ENCODE data around the gene TUBGCP6.

TUBGCP6 gene

DNA sequence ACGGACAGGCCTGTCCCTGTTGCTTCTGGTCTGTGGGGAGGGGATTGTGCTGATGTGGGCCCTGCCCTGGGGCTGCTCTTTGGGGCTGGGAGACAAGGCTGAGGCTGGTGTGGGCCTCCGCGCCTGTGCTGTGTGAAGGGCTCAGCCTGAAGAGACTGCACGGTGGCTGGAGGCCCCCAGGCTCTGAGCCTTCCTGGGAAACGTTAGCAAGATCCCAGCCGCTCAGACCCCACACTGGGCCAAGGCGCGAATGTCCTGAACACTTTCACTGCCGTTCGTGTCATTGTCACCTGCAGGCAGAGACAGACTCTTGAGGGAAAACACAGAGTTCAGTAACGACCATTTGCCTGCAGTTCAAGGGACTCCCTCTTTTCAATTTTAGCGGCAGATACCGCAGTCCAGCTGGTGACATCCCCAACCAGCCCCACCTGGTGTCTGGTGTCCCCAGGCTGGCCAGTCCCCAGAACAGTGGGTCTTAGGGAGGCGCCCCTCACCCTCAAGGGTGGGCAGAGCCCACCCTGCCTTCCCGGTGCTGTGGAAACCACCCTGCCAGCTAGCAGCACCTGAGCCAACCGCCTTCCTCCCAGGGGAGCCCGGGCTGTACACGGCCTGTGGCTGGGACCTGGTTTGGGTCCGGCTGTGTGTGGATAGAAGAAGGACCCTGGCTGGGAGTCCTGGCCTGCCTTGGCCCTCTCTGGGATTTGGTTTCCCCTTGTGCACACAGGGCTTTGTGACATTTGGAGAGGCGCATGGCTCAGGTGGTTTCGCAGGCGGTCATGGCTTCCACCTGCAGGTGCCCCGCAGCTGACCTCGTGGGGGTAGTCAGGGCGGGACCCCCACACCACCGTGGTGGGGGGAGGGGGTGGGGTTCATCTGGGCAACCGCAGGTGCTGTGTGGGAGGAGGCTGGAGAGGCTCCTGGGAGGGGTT is 68.6 kb downstream of the TUBGCP6 start:
- no peak for ATAC-seq
- TF ChIP-seq ZC3H10 (CRISPR knock-in tag; IDR thresholded peaks at IDR 0.05), result no peak

DNA sequence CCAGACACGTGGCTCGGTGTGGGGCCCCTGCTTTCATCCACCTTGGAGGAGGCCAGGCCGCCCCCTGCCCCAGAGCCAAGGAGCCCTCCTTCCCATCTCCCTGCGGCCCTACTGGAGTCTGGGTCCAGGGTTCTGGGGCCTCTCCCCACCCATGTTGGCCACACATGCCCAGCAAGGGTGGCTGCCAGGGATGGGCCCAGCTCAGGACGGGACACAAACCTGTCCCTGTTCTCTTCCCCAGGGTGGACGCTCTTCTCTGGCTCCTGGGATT is 69.7 kb downstream of the TUBGCP6 start:
- TF ChIP-seq, protein P1, sequence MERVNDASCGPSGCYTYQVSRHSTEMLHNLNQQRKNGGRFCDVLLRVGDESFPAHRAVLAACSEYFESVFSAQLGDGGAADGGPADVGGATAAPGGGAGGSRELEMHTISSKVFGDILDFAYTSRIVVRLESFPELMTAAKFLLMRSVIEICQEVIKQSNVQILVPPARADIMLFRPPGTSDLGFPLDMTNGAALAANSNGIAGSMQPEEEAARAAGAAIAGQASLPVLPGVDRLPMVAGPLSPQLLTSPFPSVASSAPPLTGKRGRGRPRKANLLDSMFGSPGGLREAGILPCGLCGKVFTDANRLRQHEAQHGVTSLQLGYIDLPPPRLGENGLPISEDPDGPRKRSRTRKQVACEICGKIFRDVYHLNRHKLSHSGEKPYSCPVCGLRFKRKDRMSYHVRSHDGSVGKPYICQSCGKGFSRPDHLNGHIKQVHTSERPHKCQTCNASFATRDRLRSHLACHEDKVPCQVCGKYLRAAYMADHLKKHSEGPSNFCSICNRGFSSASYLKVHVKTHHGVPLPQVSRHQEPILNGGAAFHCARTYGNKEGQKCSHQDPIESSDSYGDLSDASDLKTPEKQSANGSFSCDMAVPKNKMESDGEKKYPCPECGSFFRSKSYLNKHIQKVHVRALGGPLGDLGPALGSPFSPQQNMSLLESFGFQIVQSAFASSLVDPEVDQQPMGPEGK (CRISPR knock-in tag; IDR thresholded peaks at IDR 0.05; ENCODE audit: borderline replicate concordance), result no peak
- TF ChIP-seq ESRRG (CRISPR knock-in tag; IDR thresholded peaks at IDR 0.05) (no peak), ZFP3 (CRISPR knock-in tag; IDR thresholded peaks at IDR 0.05) (no peak), TCF4 (CRISPR knock-in tag; IDR thresholded peaks at IDR 0.05; ENCODE audit: borderline replicate concordance) (no peak)
- TF ChIP-seq, protein P2, sequence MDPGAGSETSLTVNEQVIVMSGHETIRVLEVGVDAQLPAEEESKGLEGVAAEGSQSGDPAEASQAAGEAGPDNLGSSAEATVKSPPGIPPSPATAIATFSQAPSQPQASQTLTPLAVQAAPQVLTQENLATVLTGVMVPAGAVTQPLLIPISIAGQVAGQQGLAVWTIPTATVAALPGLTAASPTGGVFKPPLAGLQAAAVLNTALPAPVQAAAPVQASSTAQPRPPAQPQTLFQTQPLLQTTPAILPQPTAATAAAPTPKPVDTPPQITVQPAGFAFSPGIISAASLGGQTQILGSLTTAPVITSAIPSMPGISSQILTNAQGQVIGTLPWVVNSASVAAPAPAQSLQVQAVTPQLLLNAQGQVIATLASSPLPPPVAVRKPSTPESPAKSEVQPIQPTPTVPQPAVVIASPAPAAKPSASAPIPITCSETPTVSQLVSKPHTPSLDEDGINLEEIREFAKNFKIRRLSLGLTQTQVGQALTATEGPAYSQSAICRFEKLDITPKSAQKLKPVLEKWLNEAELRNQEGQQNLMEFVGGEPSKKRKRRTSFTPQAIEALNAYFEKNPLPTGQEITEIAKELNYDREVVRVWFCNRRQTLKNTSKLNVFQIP (CRISPR knock-in tag; IDR thresholded peaks at IDR 0.05; ENCODE audit: borderline replicate concordance, low read depth), result no peak
- ATAC-seq, result no peak

DNA sequence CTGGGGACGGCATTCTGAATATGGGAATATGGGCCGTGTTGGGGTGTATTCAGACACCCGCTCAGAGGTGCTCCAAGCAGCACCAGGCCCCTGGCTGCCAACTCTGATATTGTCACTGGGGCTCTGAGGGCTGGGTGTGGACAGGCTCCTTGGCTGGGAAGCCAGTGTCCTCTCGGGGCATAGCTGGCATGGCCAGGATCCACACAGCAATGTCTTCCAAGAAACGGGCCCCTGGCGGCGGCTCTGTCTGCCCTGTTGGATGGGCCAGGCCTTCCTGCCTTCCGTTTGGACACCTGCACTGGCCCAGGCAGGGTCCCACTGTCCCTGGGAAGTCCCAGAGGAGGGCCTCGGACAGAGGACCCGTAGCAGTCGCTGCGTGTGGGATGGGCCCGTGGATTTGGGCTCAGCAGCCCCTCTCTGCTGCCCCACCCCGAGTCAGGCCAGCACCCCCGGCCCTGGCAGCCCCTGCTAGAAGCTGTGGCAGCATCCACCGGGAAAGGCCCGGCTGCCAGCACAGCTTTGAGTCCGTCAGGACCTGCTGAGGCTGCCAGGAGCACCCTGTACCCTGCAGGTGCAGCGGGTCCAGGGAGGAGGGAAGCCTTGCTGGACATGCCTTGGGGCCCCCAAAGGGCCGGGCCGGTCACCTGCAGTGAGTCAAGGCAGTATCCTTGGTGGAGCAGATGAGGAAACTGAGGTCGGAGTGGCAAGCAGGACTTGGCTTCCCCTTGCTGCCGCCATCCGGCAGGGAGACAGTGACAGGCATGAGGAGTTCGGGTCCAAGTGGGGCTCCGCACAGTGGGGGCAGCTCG is 70.2 kb downstream of the TUBGCP6 start:
- no peak for ATAC-seq
- no peak for TF ChIP-seq ZFP30 (CRISPR knock-in tag; IDR thresholded peaks at IDR 0.05)
- TF ChIP-seq, protein P1 (CRISPR knock-in tag; IDR thresholded peaks at IDR 0.05; ENCODE audit: borderline replicate concordance), result no peak
- TF ChIP-seq, protein P3, sequence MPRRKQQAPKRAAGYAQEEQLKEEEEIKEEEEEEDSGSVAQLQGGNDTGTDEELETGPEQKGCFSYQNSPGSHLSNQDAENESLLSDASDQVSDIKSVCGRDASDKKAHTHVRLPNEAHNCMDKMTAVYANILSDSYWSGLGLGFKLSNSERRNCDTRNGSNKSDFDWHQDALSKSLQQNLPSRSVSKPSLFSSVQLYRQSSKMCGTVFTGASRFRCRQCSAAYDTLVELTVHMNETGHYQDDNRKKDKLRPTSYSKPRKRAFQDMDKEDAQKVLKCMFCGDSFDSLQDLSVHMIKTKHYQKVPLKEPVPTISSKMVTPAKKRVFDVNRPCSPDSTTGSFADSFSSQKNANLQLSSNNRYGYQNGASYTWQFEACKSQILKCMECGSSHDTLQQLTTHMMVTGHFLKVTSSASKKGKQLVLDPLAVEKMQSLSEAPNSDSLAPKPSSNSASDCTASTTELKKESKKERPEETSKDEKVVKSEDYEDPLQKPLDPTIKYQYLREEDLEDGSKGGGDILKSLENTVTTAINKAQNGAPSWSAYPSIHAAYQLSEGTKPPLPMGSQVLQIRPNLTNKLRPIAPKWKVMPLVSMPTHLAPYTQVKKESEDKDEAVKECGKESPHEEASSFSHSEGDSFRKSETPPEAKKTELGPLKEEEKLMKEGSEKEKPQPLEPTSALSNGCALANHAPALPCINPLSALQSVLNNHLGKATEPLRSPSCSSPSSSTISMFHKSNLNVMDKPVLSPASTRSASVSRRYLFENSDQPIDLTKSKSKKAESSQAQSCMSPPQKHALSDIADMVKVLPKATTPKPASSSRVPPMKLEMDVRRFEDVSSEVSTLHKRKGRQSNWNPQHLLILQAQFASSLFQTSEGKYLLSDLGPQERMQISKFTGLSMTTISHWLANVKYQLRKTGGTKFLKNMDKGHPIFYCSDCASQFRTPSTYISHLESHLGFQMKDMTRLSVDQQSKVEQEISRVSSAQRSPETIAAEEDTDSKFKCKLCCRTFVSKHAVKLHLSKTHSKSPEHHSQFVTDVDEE (CRISPR knock-in tag; IDR thresholded peaks at IDR 0.05), result no peak
- TF ChIP-seq TOX (CRISPR knock-in tag; IDR thresholded peaks at IDR 0.05; ENCODE audit: borderline replicate concordance), result no peak

DNA sequence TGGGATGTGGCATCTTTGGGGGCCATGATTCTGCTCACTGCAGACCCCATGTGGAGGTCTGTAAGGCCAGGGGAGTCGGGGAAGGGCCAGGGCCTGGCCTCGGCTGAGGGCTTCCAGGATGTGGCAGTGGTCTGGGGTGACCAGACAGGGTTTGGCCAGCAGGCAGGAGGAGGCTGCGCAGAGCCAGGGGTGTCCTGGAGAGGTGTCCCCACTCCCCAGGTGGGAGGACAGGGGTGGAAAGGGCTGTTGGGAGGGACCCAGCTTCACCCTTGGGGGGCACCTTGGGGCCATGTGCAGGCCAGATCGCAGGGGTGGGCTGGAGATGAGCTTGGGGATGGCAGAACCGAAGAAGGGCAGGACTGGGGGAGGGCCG is 70.9 kb downstream of the TUBGCP6 start:
- no peak for ATAC-seq
- TF ChIP-seq ESRRG (CRISPR knock-in tag; IDR thresholded peaks at IDR 0.05) (no peak), ZNF70 (CRISPR knock-in tag; IDR thresholded peaks at IDR 0.05) (no peak), TCF4 (CRISPR knock-in tag; IDR thresholded peaks at IDR 0.05; ENCODE audit: borderline replicate concordance) (no peak)

DNA sequence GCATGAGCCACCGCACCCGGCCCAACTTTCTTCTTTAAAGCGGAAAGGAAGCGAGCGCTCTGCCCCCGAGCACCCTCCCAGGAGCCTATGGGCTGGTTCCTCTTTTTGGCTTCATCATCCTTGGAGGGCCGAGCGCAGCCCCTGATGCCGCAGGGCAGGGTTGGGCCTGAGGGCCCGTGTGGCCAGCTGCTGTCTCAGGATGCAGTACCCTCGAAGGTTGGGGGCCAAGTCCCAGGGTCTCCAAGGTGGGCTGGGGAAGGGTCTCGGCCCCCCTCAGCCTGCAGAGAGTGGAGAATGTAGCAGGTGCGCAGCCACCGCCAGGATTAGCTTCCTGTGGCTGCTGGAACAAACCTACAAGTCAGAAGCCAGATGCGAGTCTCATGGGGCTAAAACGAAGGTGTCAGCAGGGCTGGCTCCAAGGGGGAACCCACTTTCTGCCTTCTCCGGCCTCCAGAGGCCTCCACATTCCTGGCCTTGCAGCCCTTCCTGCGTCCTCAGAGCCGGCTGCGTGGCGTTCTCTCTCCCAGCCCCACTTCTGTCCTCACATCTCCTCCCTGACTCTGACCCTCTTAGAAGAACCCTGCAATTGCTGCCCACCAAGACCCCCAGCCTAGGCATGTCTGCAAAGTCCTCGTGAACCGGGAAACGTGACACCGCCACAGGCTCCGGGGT is 71.4 kb downstream of the TUBGCP6 start:
- no peak for ATAC-seq
- TF ChIP-seq, protein P2 (CRISPR knock-in tag; IDR thresholded peaks at IDR 0.05; ENCODE audit: borderline replicate concordance, low read depth), result no peak
- TF ChIP-seq, protein P4, sequence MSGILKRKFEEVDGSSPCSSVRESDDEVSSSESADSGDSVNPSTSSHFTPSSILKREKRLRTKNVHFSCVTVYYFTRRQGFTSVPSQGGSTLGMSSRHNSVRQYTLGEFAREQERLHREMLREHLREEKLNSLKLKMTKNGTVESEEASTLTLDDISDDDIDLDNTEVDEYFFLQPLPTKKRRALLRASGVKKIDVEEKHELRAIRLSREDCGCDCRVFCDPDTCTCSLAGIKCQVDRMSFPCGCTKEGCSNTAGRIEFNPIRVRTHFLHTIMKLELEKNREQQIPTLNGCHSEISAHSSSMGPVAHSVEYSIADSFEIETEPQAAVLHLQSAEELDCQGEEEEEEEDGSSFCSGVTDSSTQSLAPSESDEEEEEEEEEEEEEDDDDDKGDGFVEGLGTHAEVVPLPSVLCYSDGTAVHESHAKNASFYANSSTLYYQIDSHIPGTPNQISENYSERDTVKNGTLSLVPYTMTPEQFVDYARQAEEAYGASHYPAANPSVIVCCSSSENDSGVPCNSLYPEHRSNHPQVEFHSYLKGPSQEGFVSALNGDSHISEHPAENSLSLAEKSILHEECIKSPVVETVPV (CRISPR knock-in tag; IDR thresholded peaks at IDR 0.05), result no peak
- TF ChIP-seq ARNTL (CRISPR knock-in tag; IDR thresholded peaks at IDR 0.05; ENCODE audit: borderline replicate concordance, low read depth) (no peak), RARB (CRISPR knock-in tag; IDR thresholded peaks at IDR 0.05) (no peak), OSR1 (CRISPR knock-in tag; IDR thresholded peaks at IDR 0.05) (no peak), ISL1 (CRISPR knock-in tag; IDR thresholded peaks at IDR 0.05) (no peak), TCF4 (CRISPR knock-in tag; IDR thresholded peaks at IDR 0.05; ENCODE audit: borderline replicate concordance) (no peak), ZNF8 (CRISPR knock-in tag; IDR thresholded peaks at IDR 0.05) (no peak), ZNF565 (CRISPR knock-in tag; conservative IDR thresholded peaks at IDR 0.05; ENCODE audit: low read depth) (no peak), ZNF70 (CRISPR knock-in tag; IDR thresholded peaks at IDR 0.05) (no peak), ESRRG (CRISPR knock-in tag; IDR thresholded peaks at IDR 0.05) (no peak)
- TF ChIP-seq, protein P5, sequence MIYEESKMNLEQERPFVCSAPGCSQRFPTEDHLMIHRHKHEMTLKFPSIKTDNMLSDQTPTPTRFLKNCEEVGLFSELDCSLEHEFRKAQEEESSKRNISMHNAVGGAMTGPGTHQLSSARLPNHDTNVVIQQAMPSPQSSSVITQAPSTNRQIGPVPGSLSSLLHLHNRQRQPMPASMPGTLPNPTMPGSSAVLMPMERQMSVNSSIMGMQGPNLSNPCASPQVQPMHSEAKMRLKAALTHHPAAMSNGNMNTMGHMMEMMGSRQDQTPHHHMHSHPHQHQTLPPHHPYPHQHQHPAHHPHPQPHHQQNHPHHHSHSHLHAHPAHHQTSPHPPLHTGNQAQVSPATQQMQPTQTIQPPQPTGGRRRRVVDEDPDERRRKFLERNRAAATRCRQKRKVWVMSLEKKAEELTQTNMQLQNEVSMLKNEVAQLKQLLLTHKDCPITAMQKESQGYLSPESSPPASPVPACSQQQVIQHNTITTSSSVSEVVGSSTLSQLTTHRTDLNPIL (CRISPR knock-in tag; IDR thresholded peaks at IDR 0.05; ENCODE audit: low read depth), result no peak

Measured in SK-N-SH treated with all-trans-retinoic acid at 6 μM for 48 hours (cell line).